Measurements from ENCODE around the gene SLC10A1. TPM values are rescaled to one million over a fixed set of nuclear protein-coding genes. Genes with fewer than 3 reads are reported as not detected.

The SLC10A1 gene
- total RNA-seq, 2 donors from 2014 or later = not detected

DNA sequence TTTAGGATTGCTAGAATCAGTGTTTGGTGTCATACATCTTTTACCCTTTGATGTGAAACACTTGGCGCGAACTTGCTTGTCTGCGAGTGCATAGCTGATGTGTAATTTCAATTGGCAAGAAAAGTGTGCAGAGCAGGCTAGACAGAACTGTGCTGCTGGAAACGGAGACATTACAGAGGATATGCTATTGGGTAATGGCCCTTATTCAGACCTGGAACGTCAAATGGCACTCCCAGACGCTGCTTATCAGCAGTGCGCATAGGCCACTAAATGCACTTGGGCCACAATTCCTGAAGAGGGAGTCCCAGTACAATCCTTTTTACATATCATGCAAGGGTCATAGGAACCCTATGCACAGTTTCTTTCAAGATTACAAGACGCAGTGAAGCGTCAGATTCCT lies 15.7 kb upstream of the SLC10A1 start:
- Mint-ChIP-seq H3K9me3 (no peaks in the 10 kb centered on the region), H3K27me3 (ENCODE audit: insufficient read depth) (peaks cover 1% of the 10 kb centered on the region), H3K4me3 (no peak overlapping the region), H3K36me3 (ENCODE audit: low read depth) (no peaks in the 10 kb centered on the region), H3K27ac (no peak overlapping the region), H3K4me1 (peaks cover 9% of the 10 kb centered on the region)
- no peaks in the 10 kb centered on the region for H3K9me3 ChIP-seq (ENCODE audit: control insufficient read depth, low read length)
- H3K27ac ChIP-seq (ENCODE audit: low read depth, low read length) = no peak overlapping the region
- WGBS, 2 experiments (ENCODE audit: insufficient coverage in 1 of 2, insufficient read length in 1 of 2) = 93 to 94% methylated on average over 9 of the region's 9 CpGs
- H3K4me3 ChIP-seq (ENCODE audit: low read length) = no peak overlapping the region
- no peak for DNase-seq
- no peaks in the 10 kb centered on the region for H3K4me1 ChIP-seq (ENCODE audit: control insufficient read depth, insufficient read depth, low read length)
- TF ChIP-seq, protein P1, sequence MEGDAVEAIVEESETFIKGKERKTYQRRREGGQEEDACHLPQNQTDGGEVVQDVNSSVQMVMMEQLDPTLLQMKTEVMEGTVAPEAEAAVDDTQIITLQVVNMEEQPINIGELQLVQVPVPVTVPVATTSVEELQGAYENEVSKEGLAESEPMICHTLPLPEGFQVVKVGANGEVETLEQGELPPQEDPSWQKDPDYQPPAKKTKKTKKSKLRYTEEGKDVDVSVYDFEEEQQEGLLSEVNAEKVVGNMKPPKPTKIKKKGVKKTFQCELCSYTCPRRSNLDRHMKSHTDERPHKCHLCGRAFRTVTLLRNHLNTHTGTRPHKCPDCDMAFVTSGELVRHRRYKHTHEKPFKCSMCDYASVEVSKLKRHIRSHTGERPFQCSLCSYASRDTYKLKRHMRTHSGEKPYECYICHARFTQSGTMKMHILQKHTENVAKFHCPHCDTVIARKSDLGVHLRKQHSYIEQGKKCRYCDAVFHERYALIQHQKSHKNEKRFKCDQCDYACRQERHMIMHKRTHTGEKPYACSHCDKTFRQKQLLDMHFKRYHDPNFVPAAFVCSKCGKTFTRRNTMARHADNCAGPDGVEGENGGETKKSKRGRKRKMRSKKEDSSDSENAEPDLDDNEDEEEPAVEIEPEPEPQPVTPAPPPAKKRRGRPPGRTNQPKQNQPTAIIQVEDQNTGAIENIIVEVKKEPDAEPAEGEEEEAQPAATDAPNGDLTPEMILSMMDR (conservative IDR thresholded peaks at IDR 0.05) = peak; percentile 39
- H3K36me3 ChIP-seq (ENCODE audit: control insufficient read depth, insufficient read depth, low read length) = no peaks in the 10 kb centered on the region
- H3K9ac ChIP-seq (ENCODE audit: extremely low read depth, low read length, poor library complexity, severe bottlenecking) = no peak overlapping the region
- peaks cover 5% of the 10 kb centered on the region for H3K27me3 ChIP-seq (ENCODE audit: control insufficient read depth, insufficient read depth, low read length, poor library complexity, severe bottlenecking)

DNA sequence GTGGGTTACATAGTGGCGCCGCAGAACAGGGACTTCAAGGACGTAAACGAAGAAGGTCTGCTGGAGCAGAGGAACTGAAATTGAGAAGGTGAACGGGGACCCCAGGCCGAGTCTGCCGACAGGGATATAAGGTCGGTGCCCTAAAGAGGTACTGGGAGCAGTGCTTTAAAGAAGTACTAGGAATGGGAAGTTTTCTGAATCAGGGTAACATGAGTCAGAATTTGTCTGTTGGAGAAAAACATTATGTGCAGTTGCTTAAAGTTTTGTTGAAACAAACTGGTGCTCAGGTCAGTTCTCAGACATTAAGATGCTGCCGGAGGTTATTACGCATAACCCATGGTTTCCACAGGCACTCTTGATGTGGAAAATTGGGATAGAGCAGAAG lies 14.8 kb upstream of the SLC10A1 start:
- peaks cover 3% of the 10 kb centered on the region for H3K27me3 ChIP-seq (ENCODE audit: control insufficient read depth, insufficient read depth, low read length, poor library complexity, severe bottlenecking)
- TF ChIP-seq, protein P1 (conservative IDR thresholded peaks at IDR 0.05) = no peak
- Mint-ChIP-seq H3K27me3 (ENCODE audit: insufficient read depth) (peaks cover 1% of the 10 kb centered on the region), H3K4me1 (peaks cover 9% of the 10 kb centered on the region), H3K4me3 (no peak overlapping the region), H3K9me3 (no peaks in the 10 kb centered on the region), H3K36me3 (ENCODE audit: low read depth) (no peaks in the 10 kb centered on the region), H3K27ac (no peak overlapping the region)
- DNase-seq = no peak
- WGBS, 2 experiments (ENCODE audit: insufficient coverage in 1 of 2, insufficient read length in 1 of 2) = 94 to 95% methylated on average over 10 of the region's 10 CpGs
- no peaks in the 10 kb centered on the region for H3K36me3 ChIP-seq (ENCODE audit: control insufficient read depth, insufficient read depth, low read length)
- no peak overlapping the region for H3K9ac ChIP-seq (ENCODE audit: extremely low read depth, low read length, poor library complexity, severe bottlenecking)
- H3K9me3 ChIP-seq (ENCODE audit: control insufficient read depth, low read length) = no peaks in the 10 kb centered on the region
- no peaks in the 10 kb centered on the region for H3K4me1 ChIP-seq (ENCODE audit: control insufficient read depth, insufficient read depth, low read length)
- no peak overlapping the region for H3K27ac ChIP-seq (ENCODE audit: low read depth, low read length)
- H3K4me3 ChIP-seq (ENCODE audit: low read length) = no peak overlapping the region

DNA sequence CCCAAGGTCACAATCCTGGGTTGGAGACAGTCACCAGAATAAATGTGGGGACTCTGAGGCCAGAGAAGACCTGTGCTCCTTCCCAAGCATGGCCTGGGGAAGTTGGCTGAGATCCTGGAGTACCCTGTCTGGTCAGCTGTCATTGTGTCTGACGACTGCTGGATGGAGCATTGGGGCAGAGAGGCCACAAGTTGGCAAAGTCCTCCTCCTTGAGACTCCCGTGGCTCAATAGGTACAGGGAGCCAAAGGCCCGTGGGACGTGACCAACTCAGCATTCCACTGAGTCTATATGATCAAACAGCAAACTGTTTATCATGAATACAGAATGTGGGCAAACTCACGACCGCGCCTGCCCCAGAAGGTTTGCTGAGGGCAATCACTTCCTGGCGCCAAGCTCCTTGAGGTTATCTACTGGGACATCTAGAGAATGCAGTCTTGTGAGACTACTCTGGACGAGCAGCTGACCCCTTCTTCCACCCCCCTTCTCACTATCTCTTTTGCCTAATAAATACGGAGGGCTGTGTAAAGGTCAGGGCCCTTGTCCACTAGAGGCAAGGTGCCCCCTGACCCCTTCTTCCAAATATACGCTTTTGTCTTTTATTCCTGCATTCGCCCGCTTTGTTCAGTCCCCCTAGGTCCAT lies 14.3 kb upstream of the SLC10A1 start:
- H3K27ac ChIP-seq (ENCODE audit: low read depth, low read length) = no peak overlapping the region
- Mint-ChIP-seq H3K9me3 (no peaks in the 10 kb centered on the region), H3K4me1 (peaks cover 9% of the 10 kb centered on the region), H3K4me3 (no peak overlapping the region), H3K27me3 (ENCODE audit: insufficient read depth) (peaks cover 1% of the 10 kb centered on the region), H3K36me3 (ENCODE audit: low read depth) (no peaks in the 10 kb centered on the region), H3K27ac (no peak overlapping the region)
- TF ChIP-seq, protein P1 (conservative IDR thresholded peaks at IDR 0.05) = no peak
- no peaks in the 10 kb centered on the region for H3K27me3 ChIP-seq (ENCODE audit: control insufficient read depth, insufficient read depth, low read length, poor library complexity, severe bottlenecking)
- no peaks in the 10 kb centered on the region for H3K4me1 ChIP-seq (ENCODE audit: control insufficient read depth, insufficient read depth, low read length)
- H3K36me3 ChIP-seq (ENCODE audit: control insufficient read depth, insufficient read depth, low read length) = no peaks in the 10 kb centered on the region
- H3K4me3 ChIP-seq (ENCODE audit: low read length) = no peak overlapping the region
- no peak overlapping the region for H3K9ac ChIP-seq (ENCODE audit: extremely low read depth, low read length, poor library complexity, severe bottlenecking)
- H3K9me3 ChIP-seq (ENCODE audit: control insufficient read depth, low read length) = no peaks in the 10 kb centered on the region
- 91 to 97% methylated on average over 8 to 13 of the region's 13 CpGs for WGBS, 2 experiments (ENCODE audit: insufficient coverage in 1 of 2, insufficient read length in 1 of 2)
- DNase-seq = no peak
